Measurements from ENCODE around the gene ATAD2B.

The ATAD2B gene

GRCh38 chr2:23904692-23905091, 22.2 kb downstream of the ATAD2B start:
- no peak for TF ChIP-seq TCF4 (CRISPR knock-in tag; IDR thresholded peaks at IDR 0.05; ENCODE audit: borderline replicate concordance)
- no peak for TF ChIP-seq ZC3H10 (CRISPR knock-in tag; IDR thresholded peaks at IDR 0.05)
- no peak for TF ChIP-seq ESRRG (CRISPR knock-in tag; IDR thresholded peaks at IDR 0.05)
- no peak for TF ChIP-seq GLIS3 (CRISPR knock-in tag; IDR thresholded peaks at IDR 0.05)
- TF ChIP-seq POU6F1 (CRISPR knock-in tag; IDR thresholded peaks at IDR 0.05; ENCODE audit: borderline replicate concordance, low read depth): no peak
- no peak for TF ChIP-seq TSHZ2 (CRISPR knock-in tag; IDR thresholded peaks at IDR 0.05)
- no peak for TF ChIP-seq ZNF565 (CRISPR knock-in tag; conservative IDR thresholded peaks at IDR 0.05; ENCODE audit: low read depth)
- TF ChIP-seq PPARA (CRISPR knock-in tag; IDR thresholded peaks at IDR 0.05; ENCODE audit: borderline replicate concordance): no peak
- TF ChIP-seq CSRNP3 (CRISPR knock-in tag; IDR thresholded peaks at IDR 0.05): no peak
- no peak for TF ChIP-seq ZNF70 (CRISPR knock-in tag; IDR thresholded peaks at IDR 0.05)
- no peak for TF ChIP-seq PATZ1 (CRISPR knock-in tag; IDR thresholded peaks at IDR 0.05; ENCODE audit: borderline replicate concordance)
- no peak for TF ChIP-seq TOX (CRISPR knock-in tag; IDR thresholded peaks at IDR 0.05; ENCODE audit: borderline replicate concordance)
- no peak for TF ChIP-seq ZNF8 (CRISPR knock-in tag; IDR thresholded peaks at IDR 0.05)
- TF ChIP-seq BACH2 (CRISPR knock-in tag; IDR thresholded peaks at IDR 0.05; ENCODE audit: borderline replicate concordance): no peak
- TF ChIP-seq CREB5 (CRISPR knock-in tag; IDR thresholded peaks at IDR 0.05; ENCODE audit: low read depth): no peak
- no peak for TF ChIP-seq ZFP3 (CRISPR knock-in tag; IDR thresholded peaks at IDR 0.05)
- no peak for TF ChIP-seq SNAI2 (CRISPR knock-in tag; IDR thresholded peaks at IDR 0.05)
- ATAC-seq: peak; percentile 87

GRCh38 chr2:23904215-23904614, 22.7 kb downstream of the ATAD2B start:
- TF ChIP-seq CSDC2 (CRISPR knock-in tag; IDR thresholded peaks at IDR 0.05) (no peak), ZC3H10 (CRISPR knock-in tag; IDR thresholded peaks at IDR 0.05) (no peak), CREB5 (CRISPR knock-in tag; IDR thresholded peaks at IDR 0.05; ENCODE audit: low read depth) (no peak), PPARA (CRISPR knock-in tag; IDR thresholded peaks at IDR 0.05; ENCODE audit: borderline replicate concordance) (no peak), GLIS3 (CRISPR knock-in tag; IDR thresholded peaks at IDR 0.05) (no peak), SNAI2 (CRISPR knock-in tag; IDR thresholded peaks at IDR 0.05) (no peak)
- no peak for ATAC-seq

GRCh38 chr2:23903034-23903433, 23.9 kb downstream of the ATAD2B start:
- no peak for ATAC-seq
- TF ChIP-seq ZFP3 (CRISPR knock-in tag; IDR thresholded peaks at IDR 0.05): no peak
- TF ChIP-seq TSHZ2 (CRISPR knock-in tag; IDR thresholded peaks at IDR 0.05): no peak
- no peak for TF ChIP-seq ZNF70 (CRISPR knock-in tag; IDR thresholded peaks at IDR 0.05)
- TF ChIP-seq CREB5 (CRISPR knock-in tag; IDR thresholded peaks at IDR 0.05; ENCODE audit: low read depth): no peak
- no peak for TF ChIP-seq BACH2 (CRISPR knock-in tag; IDR thresholded peaks at IDR 0.05; ENCODE audit: borderline replicate concordance)
